HG03432 (cell line): ENCODE data around the gene PRICKLE3.
"Not testable (repeated sequence)": the region's sequence is repeated elsewhere in the genome, so short reads cannot be mapped to it uniquely, and the experiment has no call there.

Experiments
- ATAC-seq: cut with Tn5 transposase; IDR thresholded peaks from one replicate; pipeline ENCODE4 v1.9.1; 2021; ENCODE audit warnings: mild to moderate bottlenecking, moderate library complexity; ENCODE audit not compliant: unreplicated experiment

Gene PRICKLE3

GRCh38 chrX:49161632-49162031 is 24.5 kb downstream of the PRICKLE3 start:
- no peak for ATAC-seq

GRCh38 chrX:49160908-49161307 is 25.3 kb downstream of the PRICKLE3 start:
- no peak for ATAC-seq

- ATAC-seq: no peak
Measured at GRCh38 chrX:49157194-49157593, 29.0 kb downstream of the PRICKLE3 start.

DNA sequence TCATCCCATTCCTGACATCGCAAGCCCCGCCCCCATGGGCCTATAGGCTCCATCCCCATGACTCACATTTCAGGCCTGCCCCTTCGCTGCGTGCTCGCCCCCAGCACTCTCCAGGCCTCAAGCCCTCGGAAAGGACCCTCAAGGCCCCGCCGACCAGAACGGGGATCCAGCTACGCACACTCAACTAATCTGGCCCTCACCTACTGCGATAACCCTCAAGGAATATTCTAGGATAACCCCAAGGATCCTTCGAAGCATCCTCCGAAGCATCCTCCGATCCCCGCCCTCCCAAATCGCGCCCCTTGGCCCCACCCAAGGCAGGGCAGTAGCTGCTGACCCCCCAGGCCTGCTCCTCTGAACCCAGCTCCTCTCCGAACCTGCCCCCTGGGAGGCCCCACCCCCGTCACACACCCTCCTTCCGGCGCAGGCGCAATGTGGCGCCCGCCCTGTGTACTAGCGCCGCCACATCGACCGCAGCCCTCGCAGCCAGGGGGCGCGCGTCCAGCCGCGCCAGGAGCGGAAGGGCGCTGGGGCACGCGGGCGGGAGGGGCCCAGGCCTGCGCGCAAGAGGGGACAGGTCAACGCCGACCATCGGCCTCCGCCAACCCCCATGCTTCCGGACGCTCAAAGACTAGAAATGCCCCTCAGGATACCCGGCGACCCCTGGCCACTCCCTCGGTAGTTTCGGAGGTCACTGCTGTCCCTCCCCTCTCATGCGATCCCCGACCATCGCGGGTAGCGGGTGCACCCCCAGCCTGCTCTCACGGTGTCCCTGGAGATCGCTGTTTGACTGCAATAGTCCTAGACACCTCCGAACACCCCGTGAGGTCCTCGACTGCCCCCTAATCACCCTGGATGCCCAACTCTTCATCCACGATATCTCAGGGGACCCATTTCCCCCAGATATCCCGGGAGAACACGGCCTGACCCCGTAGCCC is 30.0 kb downstream of the PRICKLE3 start:
- peak; percentile 96 for ATAC-seq

DNA sequence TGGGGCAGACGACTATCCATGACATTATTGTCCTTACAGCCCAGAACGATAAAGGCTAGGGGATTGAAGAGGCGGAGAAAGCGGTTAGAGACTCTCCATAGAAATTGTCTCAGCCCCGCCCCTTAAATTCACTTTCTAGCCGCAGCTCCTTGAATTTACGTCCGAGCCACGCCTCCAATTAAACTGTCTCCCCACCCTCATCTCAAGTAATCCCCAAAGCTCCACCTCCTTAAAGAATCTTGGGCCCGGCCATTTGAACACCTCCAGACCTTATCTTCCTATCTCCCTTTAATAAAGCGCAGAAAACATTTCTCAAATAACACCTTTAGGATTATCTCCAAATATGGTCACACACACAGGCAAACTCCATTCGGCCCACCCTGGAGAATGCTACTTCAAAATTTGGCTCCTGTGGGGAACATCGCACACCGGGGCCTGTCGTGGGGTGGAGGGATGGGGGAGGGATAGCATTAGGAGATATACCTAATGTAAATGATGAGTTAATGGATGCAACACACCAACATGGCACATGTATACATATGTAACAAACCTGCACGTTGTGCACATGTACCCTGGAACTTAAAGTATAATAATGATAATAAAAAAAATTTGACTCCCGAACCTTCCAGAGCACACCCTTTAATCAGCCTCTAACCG is 30.8 kb downstream of the PRICKLE3 start:
- peak; percentile 5 for ATAC-seq

DNA sequence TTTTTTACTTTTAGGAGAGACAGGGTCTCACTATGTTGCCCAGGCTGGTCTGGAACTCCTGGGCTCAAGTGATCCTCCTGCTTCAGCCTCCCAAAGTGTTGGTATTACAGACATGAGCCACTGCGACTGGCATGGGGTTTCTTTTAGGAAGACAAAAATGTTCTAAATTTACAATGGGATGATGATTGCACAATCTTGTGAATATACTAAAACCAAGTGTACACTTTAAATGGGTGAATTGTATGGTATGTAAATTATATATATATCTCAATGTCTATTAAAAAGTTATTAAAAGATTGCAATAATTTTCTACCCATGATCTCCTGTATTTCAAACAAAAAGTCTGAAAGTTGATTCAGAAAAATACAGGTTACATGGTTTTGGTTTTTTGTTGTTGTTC is 32.7 kb downstream of the PRICKLE3 start:
- no peak for ATAC-seq

DNA sequence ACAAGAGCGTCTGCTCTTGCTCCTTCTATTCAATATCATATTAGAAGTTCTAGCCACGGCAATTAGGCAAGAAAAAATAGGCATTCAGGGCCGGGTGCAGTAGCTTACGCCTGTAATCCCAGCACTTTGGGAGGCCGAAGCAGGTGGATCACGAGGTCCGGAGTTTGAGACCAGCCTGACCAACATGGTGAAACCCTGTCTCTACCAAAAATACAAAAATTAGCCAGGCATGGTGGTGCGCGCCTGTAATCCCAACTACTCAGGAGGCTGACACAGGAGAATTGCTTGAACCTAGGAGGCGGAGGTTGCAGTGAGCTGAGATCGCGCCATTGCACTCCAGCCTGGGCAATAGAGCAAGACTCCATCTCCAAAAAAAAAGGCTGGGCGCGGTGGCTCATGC is 36.9 kb downstream of the PRICKLE3 start:
- ATAC-seq: not testable (repeated sequence)

DNA sequence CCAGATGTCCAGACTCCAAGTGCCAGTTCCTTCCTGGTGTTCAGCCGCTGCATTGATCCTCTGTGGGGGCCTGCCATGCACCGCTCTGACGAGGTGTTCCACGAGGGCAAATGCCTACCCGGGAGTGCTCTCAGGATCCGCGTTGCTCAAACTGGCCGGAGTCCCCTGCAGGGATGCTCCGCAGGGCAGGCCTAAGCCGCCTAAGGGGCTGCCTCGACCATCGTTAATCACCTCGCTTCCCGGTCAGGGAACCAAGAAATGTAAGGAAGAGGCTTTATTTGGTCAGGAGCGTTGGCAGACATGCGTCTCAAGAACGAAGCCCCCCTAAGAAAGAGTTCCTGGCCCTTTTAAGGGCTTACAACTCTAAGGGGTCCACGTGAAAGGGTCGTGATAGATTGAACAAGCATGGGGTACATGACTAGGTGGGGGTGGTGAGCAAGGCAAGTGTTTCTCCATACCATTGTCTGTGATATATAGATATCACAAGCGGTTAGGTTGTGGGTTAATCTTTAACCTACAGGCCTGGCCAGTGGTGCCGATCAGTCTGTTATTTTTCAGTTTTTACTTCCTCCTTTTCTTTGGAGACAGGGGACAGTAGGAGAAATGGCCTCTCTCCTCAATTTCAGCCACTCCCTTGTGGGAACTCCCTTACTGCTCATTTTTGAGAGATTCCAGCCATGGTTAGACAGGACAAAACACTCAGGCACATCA is 37.6 kb downstream of the PRICKLE3 start:
- ATAC-seq: not testable (repeated sequence)

DNA sequence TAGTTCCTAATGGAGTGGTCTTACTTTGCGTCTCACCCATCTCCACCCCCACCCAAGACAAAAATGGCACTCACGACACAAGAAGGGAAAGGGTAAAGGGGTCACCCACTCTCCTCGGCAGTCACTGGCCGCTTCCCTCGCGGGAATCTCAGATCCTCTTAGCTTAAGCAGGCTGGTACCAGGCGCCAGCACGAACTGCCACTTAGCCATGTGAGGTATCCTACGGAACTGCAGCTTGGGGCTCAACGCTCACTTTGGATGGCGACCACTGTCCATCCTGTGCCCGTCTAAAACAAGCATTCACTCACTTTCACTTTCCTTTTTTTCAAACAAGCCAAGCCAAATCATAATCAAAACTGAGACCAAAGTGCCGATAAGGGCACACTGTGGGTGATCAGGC is 38.2 kb downstream of the PRICKLE3 start:
- ATAC-seq: no peak

DNA sequence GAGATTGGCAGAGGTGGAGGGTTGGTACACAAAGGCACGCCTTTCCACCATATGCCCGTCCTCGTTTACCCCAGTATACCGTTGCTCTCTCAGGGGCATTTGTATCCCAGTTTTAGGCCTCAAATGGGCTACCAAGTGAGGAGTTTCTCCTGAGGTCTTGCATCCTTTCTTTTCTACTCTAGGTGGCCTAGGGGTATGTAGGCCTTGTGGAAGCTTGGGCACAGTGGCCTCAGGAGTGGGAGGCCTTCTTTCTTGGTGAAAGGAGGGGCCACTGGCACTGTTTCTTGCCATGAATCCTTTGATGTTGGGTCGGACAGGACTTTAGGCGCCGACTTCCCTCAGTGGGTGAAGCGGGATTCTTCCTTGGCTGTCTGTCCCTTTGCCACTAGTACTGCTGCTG is 38.9 kb downstream of the PRICKLE3 start:
- no peak for ATAC-seq

DNA sequence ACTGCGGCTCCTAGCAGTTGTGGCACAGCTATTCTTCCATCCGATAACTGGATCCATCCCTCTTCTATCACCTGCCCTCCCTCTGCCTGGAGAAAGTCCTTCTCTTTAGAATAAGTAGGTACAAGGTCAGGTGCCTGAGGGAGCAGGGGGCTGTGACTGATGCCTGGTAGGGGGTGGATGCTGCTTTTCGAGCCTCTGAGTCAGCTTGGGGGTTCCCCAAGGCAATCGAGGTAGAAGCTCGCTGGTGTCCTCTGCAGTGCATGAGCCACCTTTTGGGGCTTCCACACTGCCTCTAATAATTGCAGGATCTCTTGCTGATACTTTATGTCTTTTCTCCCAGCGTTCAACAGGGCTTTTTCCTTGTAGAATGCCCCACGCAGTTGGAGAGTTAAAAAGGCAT is 43.0 kb downstream of the PRICKLE3 start:
- not testable (repeated sequence) for ATAC-seq

GRCh38 chrX:49142264-49142663 is 43.9 kb downstream of the PRICKLE3 start:
- not testable (repeated sequence) for ATAC-seq

- ATAC-seq: no peak
Measured at GRCh38 chrX:49139713-49140112, 46.5 kb downstream of the PRICKLE3 start.

GRCh38 chrX:49137492-49137891 is 48.7 kb downstream of the PRICKLE3 start:
- no peak for ATAC-seq

DNA sequence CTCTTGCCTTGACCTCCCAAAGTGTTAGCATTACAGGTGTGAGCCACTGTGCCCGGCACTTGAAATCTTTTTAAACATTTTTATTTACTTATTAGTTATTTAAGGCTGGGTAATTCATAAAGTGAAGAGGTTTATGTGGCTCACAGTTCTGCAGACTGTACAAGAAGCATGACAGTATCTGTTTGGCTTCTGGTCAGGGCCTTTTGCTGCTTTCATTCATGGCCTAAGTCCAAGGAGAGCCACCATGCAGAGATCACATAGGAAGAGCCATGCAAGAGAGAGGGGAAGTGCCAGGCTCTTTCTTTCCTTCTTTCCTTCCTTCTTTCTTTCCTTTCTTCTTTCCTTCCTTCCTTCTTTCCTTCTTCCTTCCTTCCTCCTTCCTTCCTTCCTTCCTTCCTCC is 52.4 kb downstream of the PRICKLE3 start:
- no peak for ATAC-seq

DNA sequence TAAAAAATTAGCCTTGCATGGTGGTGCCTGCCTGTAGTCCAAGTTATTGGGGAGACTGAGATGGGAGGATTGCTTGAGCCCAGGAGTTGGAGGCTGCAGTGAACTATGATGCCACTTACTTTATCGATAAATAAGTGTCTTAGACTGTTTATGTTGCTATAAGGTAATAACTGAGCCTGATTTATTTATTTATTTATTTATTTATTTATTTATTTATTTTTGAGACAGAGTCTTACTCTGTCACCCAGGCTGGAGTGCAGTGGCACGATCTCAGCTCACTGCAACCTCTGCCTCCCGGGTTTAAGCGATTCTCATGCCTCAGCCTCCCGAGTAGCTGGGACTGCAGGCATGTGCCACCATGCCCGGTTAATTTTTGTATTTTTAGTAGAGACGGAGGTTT is 53.9 kb downstream of the PRICKLE3 start:
- ATAC-seq: not testable (repeated sequence)

DNA sequence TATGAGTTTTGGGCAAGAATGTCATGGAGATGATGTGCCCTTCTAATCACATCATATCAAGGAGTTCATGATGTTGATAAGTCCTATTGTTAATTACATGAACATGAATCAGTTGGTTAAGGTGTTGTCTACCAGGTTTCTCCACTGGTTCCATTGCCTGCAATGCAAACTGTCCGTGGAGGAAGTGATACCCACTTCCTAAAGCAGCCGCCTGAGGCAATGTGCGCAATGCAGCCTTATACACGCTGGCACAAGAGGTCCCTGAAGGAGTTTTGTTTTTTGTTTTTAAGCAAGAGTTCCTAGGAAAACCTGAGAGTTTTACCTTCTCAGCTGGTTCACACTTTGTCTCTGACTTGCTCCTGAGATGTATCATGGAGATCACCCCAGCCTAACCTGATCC is 56.7 kb downstream of the PRICKLE3 start:
- ATAC-seq: no peak

DNA sequence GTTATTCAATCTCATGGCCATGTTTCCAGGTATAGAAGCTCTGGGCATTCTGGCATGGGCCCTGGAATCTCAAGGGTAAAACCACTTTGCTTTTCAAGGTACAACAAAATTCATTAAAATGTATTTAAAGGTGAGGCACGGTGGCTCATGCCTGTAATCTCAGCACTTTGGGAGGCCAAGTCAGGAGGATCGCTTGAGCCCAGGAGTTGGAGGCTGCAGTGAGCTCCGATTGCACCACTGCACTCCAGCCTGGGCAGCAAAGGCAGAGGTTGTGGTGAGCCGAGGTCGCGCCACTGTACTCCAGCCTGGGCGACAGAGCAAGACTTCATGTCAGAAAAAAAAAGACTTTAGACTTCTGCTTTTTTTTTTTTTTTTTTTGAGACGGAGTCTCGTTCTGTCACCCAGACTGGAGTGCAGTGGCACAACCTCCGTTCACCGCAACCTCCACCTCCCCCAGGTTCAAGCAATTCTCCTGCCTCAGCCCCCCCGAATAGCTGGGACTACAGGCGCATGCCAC is 58.4 kb downstream of the PRICKLE3 start:
- ATAC-seq: not testable (repeated sequence)
